Epithelial cell of esophagus (primary cell): ENCODE results near the gene AKT1S1.

ENCODE experiments used
- DNase-seq: peaks from one replicate; pipeline ENCODE4 v3.0.0; 2010; ENCODE audit warnings: low read depth
- H3K4me3 ChIP-seq: 2 replicates; pipeline ENCODE4 v1.5.1; 2011; ENCODE audit warnings: mild to moderate bottlenecking, low read length, control low read depth
- TF ChIP-seq, protein P1 (sequence below): IDR thresholded peaks from 2 replicates; pipeline ENCODE4 v1.5.1; 2011; ENCODE audit warnings: low read depth, mild to moderate bottlenecking, low read length, control low read depth, inconsistent platforms; ENCODE audit not compliant: insufficient read depth; ENCODE audit errors: missing control alignments

AKT1S1 gene

DNA sequence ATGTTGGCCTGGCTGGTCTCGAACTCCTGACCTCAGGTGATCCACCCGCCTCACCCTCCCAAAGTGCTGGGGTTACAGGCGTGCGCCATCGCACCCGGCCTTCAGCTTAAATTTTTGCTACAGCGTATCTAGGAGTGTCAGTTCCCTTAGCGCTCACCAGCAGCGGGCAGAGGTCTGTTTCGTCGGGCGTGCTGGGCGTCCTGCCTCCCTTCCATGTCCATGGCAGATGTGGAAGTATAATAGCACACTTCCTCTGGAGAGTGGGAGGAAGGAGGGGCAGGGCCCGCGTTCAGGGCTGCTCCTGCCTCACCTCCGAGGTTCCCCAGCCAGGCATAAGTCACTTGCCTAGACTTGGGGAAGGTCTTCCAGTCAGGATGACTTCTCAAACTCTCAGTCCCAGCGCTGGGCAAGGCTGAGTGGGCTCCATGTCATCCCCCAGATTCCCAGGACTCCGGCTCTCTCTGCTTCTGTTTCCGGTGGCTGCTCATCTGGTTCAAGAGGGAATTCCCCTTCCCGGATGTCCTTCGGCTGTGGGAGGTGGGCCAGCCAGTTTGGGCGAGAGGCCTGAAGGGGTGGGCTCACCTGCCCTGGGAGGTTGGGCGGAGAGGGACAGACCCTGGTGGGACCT is 10.0 kb upstream of the AKT1S1 start:
- DNase-seq, result no peak
- TF ChIP-seq, protein P1, sequence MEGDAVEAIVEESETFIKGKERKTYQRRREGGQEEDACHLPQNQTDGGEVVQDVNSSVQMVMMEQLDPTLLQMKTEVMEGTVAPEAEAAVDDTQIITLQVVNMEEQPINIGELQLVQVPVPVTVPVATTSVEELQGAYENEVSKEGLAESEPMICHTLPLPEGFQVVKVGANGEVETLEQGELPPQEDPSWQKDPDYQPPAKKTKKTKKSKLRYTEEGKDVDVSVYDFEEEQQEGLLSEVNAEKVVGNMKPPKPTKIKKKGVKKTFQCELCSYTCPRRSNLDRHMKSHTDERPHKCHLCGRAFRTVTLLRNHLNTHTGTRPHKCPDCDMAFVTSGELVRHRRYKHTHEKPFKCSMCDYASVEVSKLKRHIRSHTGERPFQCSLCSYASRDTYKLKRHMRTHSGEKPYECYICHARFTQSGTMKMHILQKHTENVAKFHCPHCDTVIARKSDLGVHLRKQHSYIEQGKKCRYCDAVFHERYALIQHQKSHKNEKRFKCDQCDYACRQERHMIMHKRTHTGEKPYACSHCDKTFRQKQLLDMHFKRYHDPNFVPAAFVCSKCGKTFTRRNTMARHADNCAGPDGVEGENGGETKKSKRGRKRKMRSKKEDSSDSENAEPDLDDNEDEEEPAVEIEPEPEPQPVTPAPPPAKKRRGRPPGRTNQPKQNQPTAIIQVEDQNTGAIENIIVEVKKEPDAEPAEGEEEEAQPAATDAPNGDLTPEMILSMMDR, result no peak

DNA sequence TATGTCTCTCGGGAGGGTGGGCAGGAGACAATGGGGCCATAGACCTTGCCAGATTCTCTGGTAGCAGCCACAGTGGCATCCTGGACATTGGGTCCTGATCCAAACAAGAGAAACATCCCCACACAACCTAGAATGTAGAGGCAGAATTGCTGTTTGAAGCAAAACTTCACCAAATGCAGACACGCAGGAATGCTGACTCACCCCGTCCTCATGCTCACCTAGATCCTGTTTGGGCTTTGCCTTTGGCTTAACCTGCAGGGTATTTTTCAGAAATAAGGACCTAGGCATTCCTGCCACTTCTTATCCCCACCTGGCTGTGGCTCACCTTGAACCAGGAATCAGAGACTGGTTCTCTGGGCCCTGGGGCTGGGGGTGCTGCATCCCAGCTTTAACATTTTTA is 7.6 kb upstream of the AKT1S1 start:
- TF ChIP-seq, protein P1, result no peak
- peak; percentile 43 for DNase-seq
- no peak overlapping the region for H3K4me3 ChIP-seq

More for the DNA sequence above, 10.0 kb upstream of the AKT1S1 start:
- H3K4me3 ChIP-seq, result no peak overlapping the region

DNA sequence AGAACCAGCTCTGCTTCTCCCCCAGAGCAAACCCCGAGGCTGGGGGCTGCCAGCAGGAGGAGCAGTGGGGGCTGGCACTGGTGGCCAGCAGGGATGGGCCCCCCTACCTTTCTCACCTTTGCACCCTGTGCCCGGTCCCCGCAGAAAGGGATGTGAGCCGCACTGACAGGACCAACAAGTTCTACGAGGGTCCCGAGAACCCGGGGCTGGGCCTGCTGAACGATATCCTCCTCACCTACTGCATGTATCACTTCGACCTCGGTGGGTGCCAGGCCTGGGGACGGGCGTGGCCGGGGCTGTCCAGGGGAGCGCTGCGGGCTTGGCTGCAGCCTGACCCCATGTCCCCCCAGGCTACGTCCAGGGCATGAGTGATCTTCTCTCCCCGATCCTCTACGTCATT is 7.0 kb upstream of the AKT1S1 start:
- DNase-seq, result no peak
- no peak overlapping the region for H3K4me3 ChIP-seq
- TF ChIP-seq, protein P1, result no peak

DNA sequence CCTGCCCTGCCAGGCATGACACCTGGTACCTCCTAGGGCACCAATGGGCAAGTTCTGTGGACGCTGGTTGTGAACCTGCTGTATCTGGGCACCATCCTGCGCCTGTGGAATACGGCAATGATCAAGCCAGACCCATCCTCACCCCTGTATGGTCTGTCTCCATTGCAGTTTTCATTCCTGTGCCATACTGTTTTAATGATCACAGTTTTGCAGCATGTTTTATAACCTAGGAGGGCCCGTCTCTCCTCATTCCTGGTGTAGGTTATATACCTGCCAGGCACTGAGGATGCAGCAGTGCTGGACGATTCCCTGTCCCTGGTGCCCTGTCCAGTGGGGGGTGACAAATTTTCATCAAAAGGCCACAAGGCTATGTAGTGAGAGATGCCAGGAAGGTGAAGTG is 5.9 kb upstream of the AKT1S1 start:
- H3K4me3 ChIP-seq, result no peak overlapping the region
- DNase-seq, result no peak
- TF ChIP-seq, protein P1, result no peak

DNA sequence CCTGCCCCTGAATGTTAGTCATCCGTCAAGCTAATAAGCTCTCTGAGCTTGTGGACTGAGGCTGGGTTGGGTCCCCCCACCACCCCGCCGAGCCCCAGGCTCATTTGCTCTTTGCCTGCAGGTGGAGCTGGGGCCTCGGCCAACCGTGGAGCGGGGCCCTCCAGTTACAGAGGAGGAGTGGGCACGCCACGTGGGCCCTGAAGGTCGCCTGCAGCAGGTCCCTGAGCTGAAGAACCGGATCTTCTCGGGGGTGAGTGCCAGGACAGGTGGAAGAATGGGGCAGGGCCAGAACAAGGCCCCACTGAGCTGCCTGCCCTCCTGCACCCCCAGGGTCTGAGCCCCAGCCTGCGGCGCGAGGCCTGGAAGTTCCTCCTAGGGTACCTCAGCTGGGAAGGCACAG is 5.5 kb upstream of the AKT1S1 start:
- TF ChIP-seq, protein P1, result no peak
- H3K4me3 ChIP-seq, result no peak overlapping the region
- DNase-seq, result no peak

DNA sequence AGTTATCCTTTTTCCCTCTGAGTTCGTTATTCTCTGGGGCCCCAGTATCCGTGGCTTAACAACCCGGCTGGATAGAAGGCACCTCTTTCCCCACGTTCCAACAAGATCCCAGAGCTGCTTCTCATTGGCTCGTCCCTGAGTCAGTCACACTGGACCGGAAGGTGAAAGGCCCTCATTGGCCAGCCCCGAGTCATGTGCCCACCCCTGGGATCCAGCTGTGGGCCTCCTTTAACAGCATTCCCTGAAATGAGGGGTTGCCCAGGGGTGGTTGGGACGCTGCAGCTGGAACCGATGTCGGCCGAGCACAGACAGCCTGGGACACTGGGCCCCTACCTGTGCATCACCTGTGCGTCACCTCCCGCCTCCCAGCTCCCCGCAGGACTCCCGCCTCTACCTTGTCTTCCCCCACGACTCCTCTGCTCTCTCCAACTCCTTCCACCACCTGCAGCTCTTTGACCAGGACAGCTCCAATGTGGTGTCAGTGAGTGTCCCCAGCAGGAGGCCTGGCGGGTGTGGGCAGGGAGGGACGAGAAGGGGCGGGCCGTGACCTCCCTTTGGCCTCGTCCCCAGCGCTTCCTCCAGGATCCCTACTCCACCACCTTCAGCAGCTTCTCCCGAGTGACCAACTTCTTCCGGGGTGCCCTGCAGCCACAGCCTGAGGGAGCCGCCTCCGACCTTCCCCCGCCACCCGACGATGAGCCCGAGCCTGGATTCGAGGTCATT is 4.7 kb upstream of the AKT1S1 start:
- TF ChIP-seq, protein P1, result no peak
- H3K4me3 ChIP-seq, result no peak overlapping the region
- DNase-seq, result no peak
